Activated CD4-positive, alpha-beta memory T cell treated with anti-CD3 and anti-CD28 coated beads, Interleukin-2, amount 10 ng/mL, durations not matched to agents 7 days and 5 days (primary cell): ENCODE measurements around the gene SLC12A5. TPM values are rescaled to one million over a fixed set of nuclear protein-coding genes. Genes with fewer than 3 reads are reported as not detected.

Experiments used
- CTCF ChIA-PET: fragments of 350-600 bp; sonication (Branson Sonifier 250); formaldehyde crosslinking; loops from one replicate; lab custom pipeline; 2021; ENCODE audit warnings: antibody characterized with exemption, inconsistent platforms; lab: Charles Lee
- POLR2A ChIA-PET: fragments of 350-600 bp; sonication (Branson Sonifier 250); formaldehyde crosslinking; loops from one replicate; lab custom pipeline; 2021; ENCODE audit warnings: antibody characterized with exemption; lab: Charles Lee
- DNase-seq: peaks from one replicate; pipeline ENCODE4 v3.0.0-alpha.2; 2020
- H3K27ac Mint-ChIP-seq: one replicate; pipeline ENCODE4 v1.8.0; 2021; ENCODE audit warnings: mild to moderate bottlenecking, mixed read lengths
- H3K27me3 Mint-ChIP-seq: one replicate; pipeline ENCODE4 v1.8.0; 2021; ENCODE audit warnings: mixed read lengths
- H3K36me3 Mint-ChIP-seq: one replicate; pipeline ENCODE4 v1.8.0; 2021; ENCODE audit warnings: low read depth, mixed read lengths
- H3K4me1 Mint-ChIP-seq: one replicate; pipeline ENCODE4 v1.8.0; 2021; ENCODE audit warnings: mixed read lengths
- H3K4me3 Mint-ChIP-seq: one replicate; pipeline ENCODE4 v1.8.0; 2021; ENCODE audit warnings: mild to moderate bottlenecking, mixed read lengths
- H3K9me3 Mint-ChIP-seq: one replicate; pipeline ENCODE4 v1.8.0; 2021; ENCODE audit warnings: mixed read lengths
- total RNA-seq, 2 experiments: library from RNA; stranded (reverse); gene quantifications; one replicate each; pipeline ENCODE4 v1.2.3, GENCODE V29; 2021

Gene SLC12A5
- total RNA-seq, 2 experiments from 2014 or later, result 0.53 TPM; not detected in 1

DNA sequence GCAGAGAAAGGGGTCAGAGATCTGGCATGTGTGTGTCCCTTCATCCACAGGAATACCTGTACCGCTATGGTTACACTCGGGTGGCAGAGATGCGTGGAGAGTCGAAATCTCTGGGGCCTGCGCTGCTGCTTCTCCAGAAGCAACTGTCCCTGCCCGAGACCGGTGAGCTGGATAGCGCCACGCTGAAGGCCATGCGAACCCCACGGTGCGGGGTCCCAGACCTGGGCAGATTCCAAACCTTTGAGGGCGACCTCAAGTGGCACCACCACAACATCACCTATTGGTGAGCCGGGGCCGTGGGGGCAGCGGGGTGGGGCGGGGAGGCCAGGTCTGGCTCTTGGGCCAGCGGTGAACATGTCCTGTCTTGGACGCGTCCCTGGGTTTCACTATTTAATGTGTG lies 19.2 kb upstream of the SLC12A5 start:
- DNase-seq, result no peak
- H3K4me1 Mint-ChIP-seq, result peaks cover 81% of the 10 kb centered on the region
- POLR2A ChIA-PET, result interaction anchor here (1.4 kb wide), 1 partner anchor 39 kb away, joined by 3 read pairs; no protein-coding TSS in a partner anchor
- H3K4me3 Mint-ChIP-seq, result no peak overlapping the region
- H3K9me3 Mint-ChIP-seq, result no peaks in the 10 kb centered on the region
- peaks cover 69% of the 10 kb centered on the region for H3K27me3 Mint-ChIP-seq
- H3K36me3 Mint-ChIP-seq, result no peaks in the 10 kb centered on the region
- H3K27ac Mint-ChIP-seq, result no peak overlapping the region
- CTCF ChIA-PET, result interaction anchor here (1.1 to 7.8 kb wide), 3 partner anchors 13 to 40 kb away, joined by 3 to 135 read pairs (median 8); no protein-coding TSS in a partner anchor

DNA sequence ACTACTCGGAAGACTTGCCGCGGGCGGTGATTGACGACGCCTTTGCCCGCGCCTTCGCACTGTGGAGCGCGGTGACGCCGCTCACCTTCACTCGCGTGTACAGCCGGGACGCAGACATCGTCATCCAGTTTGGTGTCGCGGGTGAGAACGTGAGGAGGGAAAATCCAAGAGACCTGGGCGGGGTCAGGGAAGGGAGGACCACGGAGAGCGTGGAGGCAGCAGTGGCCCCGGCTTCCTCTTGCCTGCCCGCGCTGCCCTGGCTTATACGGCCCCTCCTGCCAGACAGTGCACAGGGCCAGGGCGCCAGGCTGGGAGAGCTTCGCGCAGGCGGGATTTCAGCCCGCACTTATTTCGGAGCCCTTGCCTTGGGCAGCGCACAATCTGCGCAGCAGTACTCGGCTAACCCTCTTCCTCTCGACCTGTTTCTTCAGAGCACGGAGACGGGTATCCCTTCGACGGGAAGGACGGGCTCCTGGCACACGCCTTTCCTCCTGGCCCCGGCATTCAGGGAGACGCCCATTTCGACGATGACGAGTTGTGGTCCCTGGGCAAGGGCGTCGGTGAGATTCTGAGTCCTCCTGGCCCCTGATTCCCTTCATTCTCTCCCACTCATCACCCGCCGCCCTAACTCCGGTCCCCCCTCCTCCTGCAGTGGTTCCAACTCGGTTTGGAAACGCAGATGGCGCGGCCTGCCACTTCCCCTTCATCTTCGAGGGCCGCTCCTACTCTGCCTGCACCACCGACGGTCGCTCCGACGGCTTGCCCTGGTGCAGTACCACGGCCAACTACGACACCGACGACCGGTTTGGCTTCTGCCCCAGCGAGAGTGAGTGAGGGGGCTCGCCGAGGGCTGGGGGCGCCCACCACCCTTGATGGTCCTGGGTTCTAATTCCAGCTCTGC lies 18.3 kb upstream of the SLC12A5 start:
- Mint-ChIP-seq H3K9me3 (no peaks in the 10 kb centered on the region), H3K36me3 (no peaks in the 10 kb centered on the region), H3K27ac (no peak overlapping the region), H3K27me3 (peaks cover 75% of the 10 kb centered on the region), H3K4me3 (peak overlapping the region; percentile 41), H3K4me1 (peaks cover 73% of the 10 kb centered on the region)
- CTCF ChIA-PET, result interaction anchor here (1.1 to 7.8 kb wide), 6 partner anchors 12 to 77 kb away, joined by 3 to 135 read pairs (median 6); partner anchors contain the start of gene PCIF1
- POLR2A ChIA-PET, result no interaction called here
- DNase-seq, result peak; percentile 52

DNA sequence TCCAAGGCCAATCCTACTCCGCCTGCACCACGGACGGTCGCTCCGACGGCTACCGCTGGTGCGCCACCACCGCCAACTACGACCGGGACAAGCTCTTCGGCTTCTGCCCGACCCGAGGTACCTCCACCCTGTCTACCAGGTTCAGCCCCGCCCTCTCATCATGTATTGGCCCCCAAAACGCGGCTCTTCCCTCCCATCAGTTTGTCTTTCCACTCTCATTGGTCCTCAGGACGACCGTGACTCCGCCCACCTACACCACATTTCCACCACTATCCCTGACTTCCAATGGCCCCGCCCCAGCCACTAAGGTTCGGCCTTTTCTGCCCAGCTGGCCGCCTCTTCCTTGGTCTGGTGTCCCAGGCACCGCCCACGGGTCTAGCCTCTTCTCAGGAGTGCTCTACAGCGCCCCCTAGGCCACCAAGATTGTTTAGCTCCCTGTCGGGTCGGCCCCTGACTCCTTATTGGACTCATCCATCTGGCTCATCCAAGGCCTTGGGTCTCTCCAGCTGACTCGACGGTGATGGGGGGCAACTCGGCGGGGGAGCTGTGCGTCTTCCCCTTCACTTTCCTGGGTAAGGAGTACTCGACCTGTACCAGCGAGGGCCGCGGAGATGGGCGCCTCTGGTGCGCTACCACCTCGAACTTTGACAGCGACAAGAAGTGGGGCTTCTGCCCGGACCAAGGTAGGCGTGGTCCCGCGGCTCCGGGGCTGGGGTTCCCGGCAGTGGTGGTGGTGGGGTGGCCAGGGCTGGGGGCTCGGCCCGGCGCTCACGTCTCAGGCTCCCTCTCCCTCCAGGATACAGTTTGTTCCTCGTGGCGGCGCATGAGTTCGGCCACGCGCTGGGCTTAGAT lies 17.2 kb upstream of the SLC12A5 start:
- peak; percentile 63 for DNase-seq
- H3K9me3 Mint-ChIP-seq, result no peaks in the 10 kb centered on the region
- H3K27me3 Mint-ChIP-seq, result peaks cover 68% of the 10 kb centered on the region
- POLR2A ChIA-PET, result interaction anchor here (1.1 kb wide), 1 partner anchor 41 kb away, joined by 4 read pairs; no protein-coding TSS in a partner anchor
- H3K4me3 Mint-ChIP-seq, result peak overlapping the region; percentile 9
- peaks cover 65% of the 10 kb centered on the region for H3K4me1 Mint-ChIP-seq
- no peak overlapping the region for H3K27ac Mint-ChIP-seq
- no peaks in the 10 kb centered on the region for H3K36me3 Mint-ChIP-seq
- CTCF ChIA-PET, result interaction anchor here (0.7 to 7.8 kb wide), 12 partner anchors 8 to 395 kb away, joined by 3 to 135 read pairs (median 6); partner anchors contain the start of genes ELMO2 and PCIF1

DNA sequence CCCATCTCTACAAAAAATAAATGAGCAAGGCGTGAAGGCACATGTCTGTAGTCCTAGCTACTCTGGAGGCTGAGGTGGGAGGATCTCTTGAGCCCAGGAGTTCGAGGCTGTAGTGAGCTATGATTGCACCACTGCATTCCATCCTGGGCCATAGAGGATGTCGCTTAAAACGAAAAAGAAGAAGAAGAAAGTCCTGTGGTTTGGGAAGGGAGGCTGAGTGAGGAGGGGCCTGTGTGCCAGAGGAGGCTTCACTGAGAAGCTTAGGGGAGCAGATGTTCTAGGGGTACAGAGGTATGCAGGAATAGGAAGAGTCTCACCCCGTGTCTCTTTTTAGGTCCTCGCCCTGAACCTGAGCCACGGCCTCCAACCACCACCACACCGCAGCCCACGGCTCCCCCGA lies 16.1 kb upstream of the SLC12A5 start:
- POLR2A ChIA-PET, result interaction anchor here (1.1 to 1.6 kb wide), 3 partner anchors 29 to 42 kb away, joined by 3 to 5 read pairs (median 4); no protein-coding TSS in a partner anchor
- Mint-ChIP-seq H3K36me3 (no peaks in the 10 kb centered on the region), H3K4me3 (no peak overlapping the region), H3K4me1 (peaks cover 66% of the 10 kb centered on the region), H3K27ac (no peak overlapping the region), H3K9me3 (peaks cover 6% of the 10 kb centered on the region), H3K27me3 (peaks cover 71% of the 10 kb centered on the region)
- CTCF ChIA-PET, result interaction anchor here (0.7 to 7.8 kb wide), 17 partner anchors 9 to 394 kb away, joined by 3 to 135 read pairs (median 6); partner anchors contain the start of genes ELMO2 and PCIF1
- DNase-seq, result no peak

DNA sequence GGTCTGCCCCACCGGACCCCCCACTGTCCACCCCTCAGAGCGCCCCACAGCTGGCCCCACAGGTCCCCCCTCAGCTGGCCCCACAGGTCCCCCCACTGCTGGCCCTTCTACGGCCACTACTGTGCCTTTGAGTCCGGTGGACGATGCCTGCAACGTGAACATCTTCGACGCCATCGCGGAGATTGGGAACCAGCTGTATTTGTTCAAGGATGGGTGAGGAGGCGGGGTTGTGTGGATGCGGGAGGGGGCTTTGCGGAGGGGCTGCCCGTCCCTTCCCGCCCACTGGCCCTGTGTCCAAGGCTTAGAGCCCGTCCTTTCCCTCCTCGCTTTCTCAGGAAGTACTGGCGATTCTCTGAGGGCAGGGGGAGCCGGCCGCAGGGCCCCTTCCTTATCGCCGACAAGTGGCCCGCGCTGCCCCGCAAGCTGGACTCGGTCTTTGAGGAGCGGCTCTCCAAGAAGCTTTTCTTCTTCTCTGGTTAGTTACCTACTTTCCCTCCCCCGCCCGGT lies 15.6 kb upstream of the SLC12A5 start:
- POLR2A ChIA-PET, result interaction anchor here (1.4 to 1.6 kb wide), 2 partner anchors 30 to 40 kb away, joined by 3 to 5 read pairs; no protein-coding TSS in a partner anchor

DNA sequence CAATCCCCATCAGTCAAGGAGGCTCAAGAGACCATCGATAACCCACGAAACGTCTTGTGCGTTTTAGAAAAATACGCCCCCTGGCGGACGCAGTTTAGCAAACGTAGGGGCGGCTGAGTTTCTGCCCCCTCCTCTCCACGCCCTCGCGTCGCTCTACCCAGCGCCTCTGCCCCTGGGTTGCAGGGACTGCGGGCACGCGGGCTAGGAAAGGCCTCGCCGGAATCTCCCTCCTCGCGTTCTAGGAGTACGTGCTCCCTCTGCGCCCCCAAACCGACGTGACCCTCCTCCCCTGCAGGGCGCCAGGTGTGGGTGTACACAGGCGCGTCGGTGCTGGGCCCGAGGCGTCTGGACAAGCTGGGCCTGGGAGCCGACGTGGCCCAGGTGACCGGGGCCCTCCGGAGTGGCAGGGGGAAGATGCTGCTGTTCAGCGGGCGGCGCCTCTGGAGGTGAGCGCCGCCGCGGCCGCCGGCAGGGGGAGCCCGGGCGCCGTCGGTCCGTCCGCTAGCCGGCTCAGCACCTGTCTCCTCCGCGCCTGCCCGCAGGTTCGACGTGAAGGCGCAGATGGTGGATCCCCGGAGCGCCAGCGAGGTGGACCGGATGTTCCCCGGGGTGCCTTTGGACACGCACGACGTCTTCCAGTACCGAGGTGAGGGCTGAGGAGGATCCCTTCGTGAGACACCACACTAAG lies 15.0 kb upstream of the SLC12A5 start:
- Mint-ChIP-seq H3K36me3 (no peaks in the 10 kb centered on the region), H3K9me3 (peaks cover 6% of the 10 kb centered on the region), H3K27me3 (peaks cover 68% of the 10 kb centered on the region), H3K27ac (no peak overlapping the region), H3K4me1 (peaks cover 56% of the 10 kb centered on the region), H3K4me3 (peak overlapping the region; percentile 30)
- CTCF ChIA-PET, result interaction anchor here (0.6 to 7.8 kb wide), 29 partner anchors 9 to 399 kb away, joined by 3 to 135 read pairs (median 4); partner anchors contain the start of gene ELMO2
- peak; percentile 73 for DNase-seq
- POLR2A ChIA-PET, result interaction anchor here (1.1 to 1.6 kb wide), 4 partner anchors 9 to 41 kb away, joined by 3 to 5 read pairs (median 4); no protein-coding TSS in a partner anchor

More for the DNA sequence above, 15.6 kb upstream of the SLC12A5 start:
- Mint-ChIP-seq H3K27ac (no peak overlapping the region), H3K4me1 (peaks cover 62% of the 10 kb centered on the region), H3K4me3 (peak overlapping the region; percentile 30), H3K36me3 (no peaks in the 10 kb centered on the region), H3K9me3 (peaks cover 6% of the 10 kb centered on the region), H3K27me3 (peaks cover 69% of the 10 kb centered on the region)
- CTCF ChIA-PET, result interaction anchor here (0.7 to 7.8 kb wide), 18 partner anchors 9 to 399 kb away, joined by 3 to 135 read pairs (median 6); partner anchors contain the start of gene ELMO2
- DNase-seq, result no peak

DNA sequence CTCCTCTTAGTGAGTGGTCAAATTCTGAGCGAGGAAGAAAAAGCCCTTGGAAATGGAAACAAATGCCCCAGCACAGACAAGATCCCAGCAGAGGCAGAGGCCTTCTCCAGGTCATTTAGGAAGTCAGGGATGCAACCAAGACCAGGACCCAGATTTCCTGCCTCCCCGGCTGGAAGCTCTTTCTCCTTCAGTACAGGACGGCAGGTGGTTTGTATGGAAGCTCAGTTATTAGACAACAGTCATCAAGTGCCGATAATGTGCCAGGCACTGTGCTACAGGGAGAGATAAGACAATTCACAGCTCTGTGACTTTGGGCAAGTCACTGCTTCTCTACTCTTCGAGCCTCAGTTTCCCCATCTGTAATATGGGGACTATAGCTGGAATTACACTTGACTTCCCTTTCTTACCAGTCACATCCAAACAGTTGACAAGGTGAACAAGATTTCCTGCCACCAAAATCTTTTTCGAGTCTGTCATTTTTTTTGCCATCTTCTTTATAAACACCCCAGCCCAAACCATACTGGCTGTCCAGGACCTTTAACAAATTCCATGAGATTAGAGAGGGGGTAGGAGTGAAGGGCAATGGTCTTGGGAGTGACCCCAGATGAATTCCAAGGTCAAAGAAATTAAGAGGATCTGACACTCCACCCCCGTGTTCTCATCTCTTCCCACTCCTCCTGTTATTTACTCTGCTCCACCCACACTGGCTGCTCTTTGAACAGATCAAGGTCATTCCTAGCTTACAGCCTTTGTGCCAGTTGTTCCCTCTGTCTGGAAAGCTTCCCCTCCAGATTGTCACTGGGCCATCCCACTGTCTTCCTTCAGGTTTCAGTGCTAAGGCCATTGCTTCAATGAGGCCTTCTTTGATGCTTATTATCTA lies 14.3 kb upstream of the SLC12A5 start:
- H3K36me3 Mint-ChIP-seq, result no peaks in the 10 kb centered on the region
- no peak overlapping the region for H3K27ac Mint-ChIP-seq
- peaks cover 48% of the 10 kb centered on the region for H3K4me1 Mint-ChIP-seq
- ChIA-PET POLR2A (interaction anchor here (1.1 to 1.6 kb wide), 4 partner anchors 9 to 41 kb away, joined by 3 to 5 read pairs (median 4); no protein-coding TSS in a partner anchor), CTCF (interaction anchor here (0.6 to 7.8 kb wide), 25 partner anchors 8 to 398 kb away, joined by 3 to 135 read pairs (median 5); no protein-coding TSS in a partner anchor)
- H3K4me3 Mint-ChIP-seq, result peak overlapping the region; percentile 12
- no peak for DNase-seq
- peaks cover 6% of the 10 kb centered on the region for H3K9me3 Mint-ChIP-seq
- H3K27me3 Mint-ChIP-seq, result peaks cover 61% of the 10 kb centered on the region

DNA sequence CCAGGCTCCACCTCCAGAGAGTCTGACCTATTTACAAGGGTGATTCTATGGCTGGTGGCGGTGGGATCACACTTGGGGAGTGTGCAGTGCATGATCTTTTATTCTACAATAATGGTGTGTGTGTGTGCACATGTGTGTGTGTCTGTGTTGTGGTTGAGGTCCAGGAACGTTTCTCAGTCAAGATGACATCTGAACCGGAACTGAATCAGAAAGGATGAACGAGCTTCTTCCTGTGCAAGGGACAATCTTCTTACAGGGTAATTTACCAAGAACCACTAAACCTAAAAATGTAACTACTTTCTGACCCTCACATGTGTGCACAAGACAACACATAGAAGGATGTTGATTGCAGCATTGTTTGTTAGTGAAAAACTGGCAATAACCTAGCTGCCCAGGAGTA lies 11.7 kb upstream of the SLC12A5 start:
- peaks cover 53% of the 10 kb centered on the region for H3K27me3 Mint-ChIP-seq
- H3K4me1 Mint-ChIP-seq, result peaks cover 41% of the 10 kb centered on the region
- CTCF ChIA-PET, result interaction anchor here (1.0 to 2.8 kb wide), 4 partner anchors 15 to 74 kb away, joined by 3 to 15 read pairs (median 3); no protein-coding TSS in a partner anchor
- POLR2A ChIA-PET, result no interaction called here
- peaks cover 6% of the 10 kb centered on the region for H3K9me3 Mint-ChIP-seq
- DNase-seq, result no peak
- no peak overlapping the region for H3K27ac Mint-ChIP-seq
- no peaks in the 10 kb centered on the region for H3K36me3 Mint-ChIP-seq
- no peak overlapping the region for H3K4me3 Mint-ChIP-seq

DNA sequence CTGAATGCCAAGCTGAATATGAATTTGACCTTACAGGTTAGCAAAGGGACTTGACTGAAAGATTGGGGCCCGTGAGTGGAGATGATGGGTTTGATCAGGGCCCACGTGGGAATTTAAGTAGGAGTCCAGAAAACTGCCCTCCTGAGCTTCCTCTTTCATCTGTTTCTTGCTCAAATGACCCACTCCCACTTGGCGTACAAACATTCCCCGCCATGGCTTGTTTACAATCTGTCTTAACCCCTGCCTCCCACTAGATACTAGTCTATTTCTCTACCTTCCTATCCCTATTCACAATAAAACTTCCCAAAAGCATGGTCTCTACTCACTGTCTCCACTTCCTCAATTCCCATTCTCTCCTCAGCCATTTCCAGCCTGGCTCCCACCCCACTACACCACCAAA lies 10.9 kb upstream of the SLC12A5 start:
- DNase-seq, result no peak
- CTCF ChIA-PET, result interaction anchor here (1.0 to 2.8 kb wide), 2 partner anchors 16 to 31 kb away, joined by 3 to 15 read pairs; no protein-coding TSS in a partner anchor
- peaks cover 6% of the 10 kb centered on the region for H3K9me3 Mint-ChIP-seq
- H3K36me3 Mint-ChIP-seq, result no peaks in the 10 kb centered on the region
- H3K4me1 Mint-ChIP-seq, result peaks cover 37% of the 10 kb centered on the region
- POLR2A ChIA-PET, result no interaction called here
- H3K27me3 Mint-ChIP-seq, result peaks cover 45% of the 10 kb centered on the region
- no peak overlapping the region for H3K27ac Mint-ChIP-seq
- H3K4me3 Mint-ChIP-seq, result no peak overlapping the region

DNA sequence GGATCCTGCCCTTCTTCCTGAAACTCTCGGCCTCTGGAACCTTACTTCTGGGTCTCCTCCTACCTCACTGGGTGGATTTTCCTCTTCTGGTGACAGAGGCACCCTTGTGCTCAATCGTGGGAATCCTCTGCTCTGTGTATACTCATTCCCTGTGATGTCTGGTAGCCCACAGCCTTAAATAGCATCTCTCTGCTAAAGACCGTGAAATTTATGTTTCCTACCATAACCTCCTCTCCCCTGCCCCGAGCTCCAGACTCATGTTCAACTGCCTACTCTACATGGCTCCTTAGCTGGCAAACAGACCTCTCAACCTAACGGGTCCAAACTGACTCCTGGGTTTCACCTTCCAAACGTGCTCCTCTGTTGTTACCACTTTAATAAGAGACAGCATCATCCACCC lies 10.4 kb upstream of the SLC12A5 start:
- Mint-ChIP-seq H3K4me3 (no peak overlapping the region), H3K27me3 (peaks cover 48% of the 10 kb centered on the region), H3K36me3 (no peaks in the 10 kb centered on the region), H3K9me3 (peaks cover 6% of the 10 kb centered on the region), H3K4me1 (peaks cover 41% of the 10 kb centered on the region), H3K27ac (no peak overlapping the region)
- CTCF ChIA-PET, result interaction anchor here (1.0 to 2.8 kb wide), 2 partner anchors 16 to 31 kb away, joined by 3 to 15 read pairs; no protein-coding TSS in a partner anchor
- DNase-seq, result no peak
- POLR2A ChIA-PET, result no interaction called here
